Inflammatory macrophage treated with lipopolysaccharide for 1 hour (primary cell): ENCODE data around the gene ELF2.
A peak's percentile ranks its signal among the peaks of the same experiment; 100 is the strongest.
"Not testable (repeated sequence)": the region's sequence is repeated elsewhere in the genome, so short reads cannot be mapped to it uniquely, and the experiment has no call there.

ENCODE experiments used
- DNase-seq, 2 donors: peaks; one replicate each; pipeline ENCODE4 v3.0.0-alpha.2; 2020 to 2022

Gene ELF2

GRCh38 chr4:139018501-139018900, 158.5 kb downstream of the ELF2 start:
- no peak for DNase-seq

- DNase-seq = peak in 1 of 2 donors; percentile 25
Measured at GRCh38 chr4:139017861-139018260, 159.2 kb downstream of the ELF2 start.

GRCh38 chr4:139015948-139016471, 161.0 kb downstream of the ELF2 start:
- DNase-seq = peak; percentile 27 to 38

- peak; percentile 92 to 95 for DNase-seq
Measured at GRCh38 chr4:139015269-139015947, 161.6 kb downstream of the ELF2 start, which contains the start of gene NOCT. NOCT (plus strand) TSS chr4:139015781; CDS start chr4:139015982, 201 bp downstream.

- peak; percentile 66 to 72 for DNase-seq
Measured at GRCh38 chr4:139014371-139015268, 162.4 kb downstream of the ELF2 start.

GRCh38 chr4:139011225-139011950, 165.6 kb downstream of the ELF2 start:
- no peak for DNase-seq

GRCh38 chr4:139009702-139010101, 167.3 kb downstream of the ELF2 start:
- no peak for DNase-seq

GRCh38 chr4:139008278-139008677, 168.7 kb downstream of the ELF2 start:
- DNase-seq = not testable (repeated sequence)

- peak in 1 of 2 donors; percentile 22 for DNase-seq
Measured at GRCh38 chr4:139007640-139008039, 169.4 kb downstream of the ELF2 start.
